HepG2 (cell line): ENCODE results near the gene TRPM6. TPM values are rescaled to one million over a fixed set of nuclear protein-coding genes. Genes with fewer than 3 reads are reported as not detected.

Experiments used
- ATAC-seq: fragments of 200-7000 bp; cut with Tn5 transposase; 3 replicates; pipeline ENCODE4 v1.9.1; 2020; ENCODE audit warnings: mild to moderate bottlenecking, moderate library complexity
- BruUV-seq: library from RNA; stranded (reverse); fragments of 400-500 nt; replicated peaks from 2 replicates; lab custom pipeline; 2021; lab: Mats Ljungman, UMichigan
- CTCF ChIA-PET: fragments of 300-600 bp; formaldehyde crosslinking; extraction: SDS; loops from one replicate; lab custom pipeline; 2021; ENCODE audit warnings: low total read pairs, inconsistent platforms, low intra/inter-chr PET ratio; lab: Yijun Ruan, JAX
- POLR2A ChIA-PET: fragments of 350-600 bp; sonication (Branson Sonifier 250); formaldehyde crosslinking; loops from one replicate; lab custom pipeline; 2020; ENCODE audit warnings: antibody characterized with exemption, inconsistent platforms; lab: Yijun Ruan, JAX
- DNase-seq: peaks from one replicate; pipeline ENCODE4 v3.0.0-alpha.2; 2015; ENCODE audit warnings: low spot score
- FAIRE-seq: peaks from 3 replicates; lab custom pipeline; 2011; peaks lifted over from hg19 to GRCh38; lab: Jason Lieb, UNC
- H2AFZ ChIP-seq: one replicate; pipeline ENCODE4 v1.6.1; 2011; ENCODE audit warnings: low read length, inconsistent platforms
- H3K27ac ChIP-seq: fragments of 300-600 bp; 3 replicates; pipeline ENCODE4 v1.8.0; 2011; ENCODE audit warnings: mixed run types, mild to moderate bottlenecking, mixed read lengths, low read length, inconsistent platforms; ENCODE audit not compliant: insufficient read depth; ENCODE audit errors: extremely low read length
- H3K27me3 ChIP-seq, 2 experiments: fragments of 200-600 bp in 1 of 2; 2 replicates in 1 of 2; 3 replicates in 1 of 2; pipeline versions ENCODE4 v1.6.0 to v1.8.0; 2011; ENCODE audit warnings: low read length in 2 of 2, mild to moderate bottlenecking in 2 of 2, moderate library complexity in 2 of 2, inconsistent platforms in 1 of 2; ENCODE audit not compliant: insufficient read depth in 2 of 2, control insufficient read depth in 1 of 2
- H3K36me3 ChIP-seq, 2 experiments: fragments of 200-600 bp in 1 of 2; replicated peaks in 1 of 2; 2 replicates in 1 of 2; 3 replicates in 1 of 2; pipeline versions ENCODE4 v1.5.1 to v1.8.0; 2011; ENCODE audit warnings: low read length in 2 of 2, inconsistent platforms in 1 of 2; ENCODE audit not compliant: insufficient read depth in 2 of 2, control insufficient read depth in 1 of 2
- H3K4me1 ChIP-seq: 2 replicates; pipeline ENCODE4 v1.5.1; 2012; ENCODE audit warnings: low read length, inconsistent platforms; ENCODE audit not compliant: insufficient read depth
- H3K4me2 ChIP-seq: 2 replicates; pipeline ENCODE4 v1.6.0; 2011; ENCODE audit warnings: low read depth, low read length, inconsistent platforms
- H3K4me3 ChIP-seq, 3 experiments: fragments of 200-600 bp in 1 of 3; sonication (generic), shearing (Covaris generic) in 1 of 3; replicated peaks in 1 of 3; 2 replicates each; pipeline ENCODE4 v1.5.1; 2011 to 2016; ENCODE audit warnings: low read length in 3 of 3, inconsistent platforms in 2 of 3, low read depth in 2 of 3, mild to moderate bottlenecking in 2 of 3, control low read depth in 1 of 3, mixed read lengths in 1 of 3; ENCODE audit not compliant: insufficient read depth in 1 of 3
- H3K79me2 ChIP-seq: one replicate; pipeline ENCODE4 v1.6.1; 2011; ENCODE audit warnings: low read length, inconsistent platforms; ENCODE audit not compliant: insufficient read depth
- H3K9ac ChIP-seq: 2 replicates; pipeline ENCODE4 v1.6.0; 2011; ENCODE audit warnings: mild to moderate bottlenecking, low read depth, low read length, inconsistent platforms; ENCODE audit not compliant: insufficient read depth
- H3K9me3 ChIP-seq: 2 replicates; pipeline ENCODE4 v1.5.1; 2012; ENCODE audit warnings: mild to moderate bottlenecking, low read length
- H4K20me1 ChIP-seq: 2 replicates; pipeline ENCODE4 v1.6.0; 2011; ENCODE audit warnings: inconsistent platforms, mild to moderate bottlenecking, low read length, moderate library complexity; ENCODE audit not compliant: insufficient read depth
- ARHGAP35 ChIP-seq: sonication (generic); formaldehyde crosslinking; IDR thresholded peaks from 2 replicates; pipeline ENCODE4 v1.9.0; 2022; ENCODE audit warnings: mild to moderate bottlenecking, inconsistent platforms, moderate library complexity, missing genetic modification reagents, borderline replicate concordance
- ARNTL ChIP-seq: sonication (generic); formaldehyde crosslinking; IDR thresholded peaks from 2 replicates; pipeline ENCODE4 v1.4.0; 2020; ENCODE audit warnings: mild to moderate bottlenecking, missing genetic modification reagents
- BCL6 ChIP-seq: IDR thresholded peaks from 2 replicates; pipeline ENCODE4 v1.6.1; 2016; ENCODE audit warnings: missing genetic modification reagents, missing compliant biosample characterization
- CCDC6 ChIP-seq: sonication (generic); formaldehyde crosslinking; IDR thresholded peaks from 2 replicates; pipeline ENCODE4 v1.8.1; 2022; ENCODE audit warnings: mild to moderate bottlenecking, missing genetic modification reagents, moderate library complexity
- CSRNP1 ChIP-seq: sonication (generic); formaldehyde crosslinking; IDR thresholded peaks from 2 replicates; pipeline ENCODE4 v1.8.1; 2023; ENCODE audit warnings: mild to moderate bottlenecking, missing genetic modification reagents
- DR1 ChIP-seq: sonication (generic); formaldehyde crosslinking; IDR thresholded peaks from 2 replicates; pipeline ENCODE4 v1.8.0; 2021; ENCODE audit warnings: mild to moderate bottlenecking, missing genetic modification reagents, inconsistent platforms
- EP300 ChIP-seq, 3 experiments: sonication (generic) in 1 of 3; formaldehyde crosslinking in 1 of 3; IDR thresholded peaks; 2 replicates each; pipeline versions ENCODE4 v1.5.1 to v1.6.1; 2011 to 2020; ENCODE audit warnings: low read depth in 2 of 3, low read length in 2 of 3, borderline replicate concordance in 1 of 3, improper control_type of control experiment in 1 of 3, mild to moderate bottlenecking in 1 of 3, missing genetic modification reagents in 1 of 3, moderate library complexity in 1 of 3
- HBP1 ChIP-seq: IDR thresholded peaks from 2 replicates; pipeline ENCODE4 v1.6.1; 2016; ENCODE audit warnings: low read depth, control low read depth
- MLX ChIP-seq: IDR thresholded peaks from 2 replicates; pipeline ENCODE4 v1.6.1; 2016
- SAP130 ChIP-seq: IDR thresholded peaks from 2 replicates; pipeline ENCODE4 v1.6.1; 2016; ENCODE audit warnings: low read depth
- ZEB1 ChIP-seq: IDR thresholded peaks from 2 replicates; pipeline ENCODE4 v1.6.1; 2012; ENCODE audit warnings: mild to moderate bottlenecking, low read depth, inconsistent platforms; ENCODE audit not compliant: insufficient replicate concordance
- ZNF142 ChIP-seq: sonication (generic); formaldehyde crosslinking; IDR thresholded peaks from 2 replicates; pipeline ENCODE4 v1.4.0; 2020; ENCODE audit warnings: missing genetic modification reagents
- ZNF230 ChIP-seq: sonication (generic); formaldehyde crosslinking; IDR thresholded peaks from 2 replicates; pipeline ENCODE4 v1.4.0; 2020; ENCODE audit warnings: mild to moderate bottlenecking, missing genetic modification reagents
- ZSCAN9 ChIP-seq: IDR thresholded peaks from 2 replicates; pipeline ENCODE4 v1.6.1; 2016; ENCODE audit warnings: borderline replicate concordance
- whole genome bisulfite sequencing: methylation state at CpG from one replicate; pipeline ENCODE4 v1.1.6; 2017; ENCODE audit warnings: low lambda C conversion rate; 5-methylcytosine and 5-hydroxymethylcytosine counted together
- in situ Hi-C: cut with HindIII; loops from 2 replicates; pipeline ENCODE4 v1.10.0; 2017; ENCODE audit warnings: low pct_unique_long_range_greater_than_20kb; ENCODE audit not compliant: extremely low pct_ligation_motif_present
- intact Hi-C: fragments of 100-400 bp; cut with micrococcal nuclease; formaldehyde crosslinking; loops from one replicate; pipeline ENCODE4 v1.10.0; 2022; ENCODE audit not compliant: unreplicated experiment
- polyA plus RNA-seq, 8 experiments: library from polyadenylated mRNA; depleted of rRNA in 3 of 8; stranded (reverse) in 7 of 8; unstranded in 1 of 8; fragments of >200 nt; fragmentation: Illumina TruSeq in 4 of 8; extraction: Trizol in 4 of 8; gene quantifications; 2 replicates each; pipeline versions ENCODE4 v1.2.1 to v1.2.3, GENCODE V29; 2011 to 2016; ENCODE audit warnings: low read depth in 4 of 8, missing spikeins in 1 of 8, mixed read lengths in 1 of 8; ENCODE audit not compliant: insufficient read depth in 1 of 8
- total RNA-seq, 5 experiments: library from RNA; depleted of rRNA; stranded (reverse); fragments of >200 nt; fragmentation: Illumina TruSeq; extraction: Trizol; gene quantifications; 2 replicates each; pipeline ENCODE4 v1.2.3, GENCODE V29; 2016; ENCODE audit warnings: low read depth in 1 of 5

The TRPM6 gene
- total and polyA plus RNA-seq, 2 of the 13 experiments (the other 11 are each of a cell fraction or from before 2014, with no cell fraction given) = 0.01 to 0.09 TPM

DNA sequence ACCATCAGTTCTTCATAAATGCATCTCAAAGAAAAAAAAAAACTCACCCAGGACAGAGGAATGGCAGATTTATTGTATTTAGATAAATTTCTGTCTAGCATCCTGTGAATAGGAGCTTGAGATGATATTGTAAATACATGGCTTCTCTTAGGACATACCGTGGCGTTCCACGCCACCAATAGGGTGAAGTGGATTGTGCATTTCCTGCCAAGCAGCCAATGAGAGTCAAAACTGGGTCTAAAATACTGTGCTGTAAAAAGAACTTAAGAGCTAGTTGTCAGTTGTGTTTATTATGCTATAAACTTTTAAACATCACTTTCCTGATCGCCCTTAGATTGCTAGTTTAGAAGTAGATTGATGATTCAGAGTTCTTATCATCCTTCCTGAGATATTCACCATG lies 20.9 kb upstream of the TRPM6 start (continued):
- no peak for TF ChIP-seq ARHGAP35 (CRISPR knock-in tag)
- no peak for TF ChIP-seq ZNF230 (CRISPR knock-in tag)
- TF ChIP-seq ARNTL (CRISPR knock-in tag) = no peak
- TF ChIP-seq EP300 (IDR thresholded peaks at IDR 0.05; ENCODE audit: low read depth in 2 of 2, low read length in 2 of 2) = no peak
- no peak for TF ChIP-seq EP300 (CRISPR knock-in tag; IDR thresholded peaks at IDR 0.05; ENCODE audit: borderline replicate concordance)
- no peak for TF ChIP-seq ZEB1
- TF ChIP-seq, all 625 proteins: peak for 0

DNA sequence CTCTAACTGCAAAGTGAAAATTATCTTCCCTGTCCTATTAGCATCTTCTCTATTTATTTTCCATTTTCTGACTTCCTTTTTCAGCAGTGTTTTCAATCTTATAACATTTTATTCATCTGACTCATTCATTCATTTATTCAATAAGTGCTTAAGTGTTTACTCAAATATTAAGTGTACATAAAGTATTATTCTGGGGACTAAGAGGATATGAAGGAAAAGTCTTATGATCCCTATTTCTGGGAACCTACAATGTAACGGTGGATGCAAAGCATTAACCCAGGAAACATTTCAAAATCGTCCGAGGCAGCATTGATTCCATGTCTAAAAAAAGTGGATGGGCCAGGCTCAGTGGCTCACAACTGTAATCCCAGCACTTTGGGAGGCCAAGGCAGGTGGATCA lies 19.4 kb upstream of the TRPM6 start:
- intact Hi-C loops = no loop called here
- ATAC-seq (no peak), FAIRE-seq (no peak), DNase-seq (no peak)
- Histone ChIP-seq H3K9me3 (no peaks in the 10 kb centered on the region), H3K36me3 (no peaks in the 10 kb centered on the region), H3K4me2 (no peak overlapping the region), H3K4me1 (no peaks in the 10 kb centered on the region), H3K27me3 (no peaks in the 10 kb centered on the region), H4K20me1 (no peaks in the 10 kb centered on the region), H3K27ac (no peak overlapping the region), H3K79me2 (no peaks in the 10 kb centered on the region), H3K9ac (no peak overlapping the region), H3K4me3 (no peak overlapping the region), H2AFZ (no peak overlapping the region)
- WGBS = 43% methylated on average over 3 of the region's 3 CpGs
- in situ Hi-C loops = no loop called here
- ChIA-PET CTCF (no interaction called here), POLR2A (no interaction called here)
- no TSS peak for BruUV-seq
- no peak for TF ChIP-seq DR1
- TF ChIP-seq ZSCAN9 = no peak
- no peak for TF ChIP-seq MLX (CRISPR knock-in tag)
- no peak for TF ChIP-seq ZNF142 (CRISPR knock-in tag)
- TF ChIP-seq CSRNP1 (CRISPR knock-in tag) = no peak
- TF ChIP-seq CCDC6 (CRISPR knock-in tag) = no peak
- TF ChIP-seq BCL6 = no peak
- TF ChIP-seq SAP130 (CRISPR knock-in tag) = no peak
- TF ChIP-seq HBP1 (CRISPR knock-in tag) = no peak
